ENCODE results near the gene CRKL.
"Not testable (repeated sequence)": the region's sequence is repeated elsewhere in the genome, so short reads cannot be mapped to it uniquely, and the experiment has no call there.

CRKL gene

DNA sequence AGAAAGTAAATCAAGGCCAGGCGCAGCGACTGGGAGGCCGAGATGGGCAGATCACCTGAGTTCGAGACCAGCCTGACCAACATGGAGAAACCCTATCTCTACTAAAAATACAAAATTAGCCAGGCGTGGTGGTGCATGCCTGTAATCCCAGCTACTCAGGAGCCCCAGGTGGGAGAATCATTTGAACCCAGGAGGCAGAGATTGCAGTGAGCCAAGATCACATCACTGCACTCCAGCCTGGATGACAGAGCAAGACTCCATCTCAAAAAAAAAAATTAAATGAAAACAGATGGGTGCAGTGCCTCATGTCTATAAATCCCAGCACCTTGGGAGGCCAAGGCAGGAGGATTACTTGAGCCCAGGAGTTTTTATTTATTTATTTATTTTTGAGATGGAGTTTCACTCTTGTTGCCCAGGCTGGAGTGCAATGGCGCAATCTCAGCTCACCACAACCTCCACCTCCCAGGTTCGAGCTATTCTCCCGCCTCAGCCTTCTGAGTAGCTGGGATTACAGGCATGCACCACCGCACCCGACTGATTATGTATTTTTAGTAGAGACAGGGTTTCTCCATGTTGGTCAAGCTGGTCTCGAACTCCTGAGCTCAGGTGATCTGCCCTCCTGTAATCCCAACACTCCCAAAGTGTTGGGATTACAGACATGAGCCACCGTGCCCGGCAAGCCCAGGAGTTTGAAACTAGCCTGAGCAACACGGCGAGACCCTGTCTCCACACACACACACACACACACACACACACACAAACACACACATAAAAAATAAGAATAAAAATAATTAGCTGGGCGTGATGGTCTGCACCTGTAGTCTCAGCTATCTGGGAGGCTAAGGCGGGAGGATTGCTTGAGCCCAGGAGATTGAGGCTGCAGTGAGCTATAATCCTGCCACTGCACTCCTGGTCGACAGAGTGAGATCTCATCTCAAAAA is 15.8 kb upstream of the CRKL start:
- DNase-seq = not testable (repeated sequence)

DNA sequence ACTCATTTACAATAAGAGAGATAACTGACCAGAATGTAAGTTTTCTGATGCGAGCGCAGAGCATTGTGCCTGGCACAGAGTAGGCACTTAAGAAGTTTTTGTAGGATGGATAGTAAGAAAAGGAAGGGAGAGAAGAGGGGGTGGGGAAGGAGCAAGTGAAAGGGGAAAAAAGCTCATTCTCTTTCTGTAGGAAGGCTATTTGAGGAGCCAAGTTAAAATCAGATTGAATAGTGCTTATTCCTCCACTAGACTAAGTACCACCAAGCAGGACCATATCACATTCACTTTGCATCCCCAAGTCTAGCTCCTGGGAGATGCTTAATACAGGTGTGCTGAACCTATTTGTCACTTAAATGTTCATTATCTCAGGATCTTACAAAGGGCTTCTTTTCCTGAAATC is 14.1 kb upstream of the CRKL start:
- no peak for DNase-seq

DNA sequence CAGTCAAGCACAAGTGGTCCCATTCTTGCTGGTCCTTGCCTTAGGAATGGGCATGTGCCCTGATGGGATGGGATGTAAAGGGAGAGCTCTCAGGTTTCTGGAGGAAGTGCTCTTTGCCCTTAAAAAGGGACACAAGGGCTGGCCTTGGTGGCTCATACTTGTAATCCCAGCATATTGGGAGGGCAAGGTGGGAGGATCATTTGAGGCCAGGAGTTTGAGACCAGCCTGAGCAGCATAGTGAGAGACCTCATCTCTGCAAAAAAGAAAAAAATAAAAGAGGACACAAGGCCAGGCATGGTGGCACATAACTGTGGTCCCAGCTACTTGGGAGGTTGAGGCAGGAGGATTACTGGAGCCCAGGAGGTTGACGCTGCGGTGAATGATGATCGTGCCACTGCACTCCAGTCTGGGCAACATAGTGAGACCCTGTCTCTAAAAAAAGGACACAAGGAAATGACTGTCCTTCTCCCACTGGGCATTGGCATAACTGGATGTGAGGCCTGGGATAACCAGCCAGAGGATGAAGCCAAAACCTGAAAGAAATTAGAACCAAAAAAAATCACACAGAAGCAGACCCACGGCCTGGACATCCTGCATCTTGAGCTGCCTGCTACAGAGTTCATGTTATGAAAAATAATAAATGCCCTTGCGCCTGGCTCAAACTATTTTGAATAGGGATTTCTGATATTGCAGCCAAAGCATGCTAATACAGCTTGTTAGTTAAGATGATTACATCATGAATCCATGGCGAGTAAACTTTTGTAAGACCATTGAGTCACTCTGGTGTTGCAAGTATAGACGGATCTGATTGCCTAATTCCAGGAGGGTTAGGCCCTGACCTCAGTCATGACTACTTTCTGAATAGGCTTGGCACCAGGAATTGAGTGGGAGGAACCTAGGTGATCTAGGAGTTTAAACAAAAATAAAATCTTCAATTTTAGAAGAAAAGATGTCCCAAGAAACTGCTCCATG is 12.9 kb upstream of the CRKL start:
- no peak for DNase-seq

DNA sequence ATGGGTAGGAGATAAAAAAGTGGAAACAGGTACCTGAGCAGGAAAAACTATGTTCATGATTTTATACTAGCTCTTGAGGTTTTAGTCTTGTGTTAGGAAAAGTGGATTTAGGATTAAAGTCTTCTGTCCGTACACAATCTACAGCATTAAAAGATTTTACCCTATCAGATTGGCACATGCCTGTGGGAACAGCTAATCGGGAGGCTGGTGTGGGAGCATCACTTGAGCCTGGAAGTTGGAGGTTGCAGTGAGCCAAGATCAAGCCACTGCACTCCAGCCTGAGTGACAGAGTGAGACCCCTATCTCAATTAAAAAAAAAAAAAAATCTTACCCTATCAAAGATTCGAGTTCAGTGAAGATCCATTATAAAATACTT is 12.2 kb upstream of the CRKL start:
- DNase-seq = no peak

DNA sequence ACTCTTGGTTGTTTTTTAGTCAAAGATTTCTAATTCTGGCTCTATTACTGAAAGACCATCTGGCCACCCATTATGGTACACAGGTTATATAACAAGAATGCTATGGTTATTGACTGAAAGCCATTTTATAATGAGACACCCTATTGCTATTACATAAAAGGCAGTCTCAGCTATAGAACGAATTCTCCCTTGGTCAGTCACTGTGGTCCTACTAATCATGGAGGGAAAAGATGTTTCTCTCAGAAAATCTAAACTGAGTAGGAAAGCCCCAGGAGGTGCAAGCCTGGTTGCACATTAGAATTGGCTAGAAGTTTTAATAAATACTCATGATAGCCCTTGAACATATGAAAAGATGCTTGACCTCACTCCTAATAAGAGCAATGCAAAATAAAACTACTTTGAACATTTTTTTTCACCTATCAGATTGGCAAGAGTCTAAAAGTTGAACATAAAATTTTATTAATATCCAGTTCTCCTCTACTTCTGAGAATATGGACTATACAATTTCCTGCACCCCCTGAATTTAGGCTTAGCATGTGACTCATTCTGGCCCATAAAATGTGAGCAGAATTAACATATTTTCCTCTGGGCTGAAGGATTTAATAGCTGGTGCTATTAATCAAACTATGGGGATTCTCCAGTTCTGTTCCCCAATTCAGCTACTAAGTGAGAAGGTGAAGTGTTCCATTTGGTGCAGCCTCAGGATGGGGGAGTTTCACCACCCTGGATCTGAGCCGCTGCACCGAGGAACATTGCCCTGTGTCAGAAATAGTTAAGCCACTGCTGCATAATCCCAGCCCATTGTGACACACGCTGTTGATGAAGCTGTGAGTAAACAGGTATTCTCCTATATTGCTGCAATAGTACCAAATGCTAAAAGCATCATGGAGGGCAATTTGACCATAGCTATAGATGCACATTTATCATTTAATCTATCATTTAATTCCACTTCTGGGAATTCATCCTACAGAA is 11.5 kb upstream of the CRKL start:
- no peak for DNase-seq

DNA sequence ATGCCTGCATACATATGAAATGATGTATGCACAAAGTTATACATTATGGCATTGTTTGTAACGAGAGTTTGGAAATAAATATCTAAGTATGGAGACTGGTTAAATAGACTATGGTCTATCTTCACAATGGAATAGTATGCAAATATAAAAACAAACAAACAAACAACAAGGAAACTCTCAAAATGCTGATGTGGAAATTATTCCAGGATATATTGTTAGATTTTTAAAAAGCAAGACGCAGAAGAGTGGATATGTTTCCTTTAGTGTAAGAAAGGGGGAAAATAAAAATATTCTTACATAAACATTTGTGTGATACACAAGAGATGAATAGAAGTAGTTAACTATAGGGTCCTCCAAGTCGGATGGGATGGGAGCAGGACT is 10.8 kb upstream of the CRKL start:
- DNase-seq = no peak

DNA sequence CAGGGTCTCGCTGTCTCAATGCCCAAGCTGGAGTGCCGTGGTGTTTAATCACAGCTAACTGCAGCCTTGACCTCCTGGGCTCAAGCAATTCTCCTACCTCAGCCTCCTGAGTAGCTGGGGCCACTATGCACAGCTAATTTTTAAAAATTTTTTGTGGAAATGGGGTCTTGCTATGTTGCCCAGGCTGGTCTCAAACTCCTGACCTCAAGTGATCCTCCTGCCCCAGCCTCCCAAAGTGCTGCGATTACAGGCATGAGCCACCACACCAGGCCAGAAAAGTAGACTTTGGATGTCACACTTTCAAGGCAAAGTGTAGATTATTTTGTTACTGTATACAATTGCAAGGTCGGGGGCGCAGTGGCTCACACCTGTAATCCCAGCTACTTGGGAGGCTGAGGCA is 8.5 kb upstream of the CRKL start:
- not testable (repeated sequence) for DNase-seq

DNA sequence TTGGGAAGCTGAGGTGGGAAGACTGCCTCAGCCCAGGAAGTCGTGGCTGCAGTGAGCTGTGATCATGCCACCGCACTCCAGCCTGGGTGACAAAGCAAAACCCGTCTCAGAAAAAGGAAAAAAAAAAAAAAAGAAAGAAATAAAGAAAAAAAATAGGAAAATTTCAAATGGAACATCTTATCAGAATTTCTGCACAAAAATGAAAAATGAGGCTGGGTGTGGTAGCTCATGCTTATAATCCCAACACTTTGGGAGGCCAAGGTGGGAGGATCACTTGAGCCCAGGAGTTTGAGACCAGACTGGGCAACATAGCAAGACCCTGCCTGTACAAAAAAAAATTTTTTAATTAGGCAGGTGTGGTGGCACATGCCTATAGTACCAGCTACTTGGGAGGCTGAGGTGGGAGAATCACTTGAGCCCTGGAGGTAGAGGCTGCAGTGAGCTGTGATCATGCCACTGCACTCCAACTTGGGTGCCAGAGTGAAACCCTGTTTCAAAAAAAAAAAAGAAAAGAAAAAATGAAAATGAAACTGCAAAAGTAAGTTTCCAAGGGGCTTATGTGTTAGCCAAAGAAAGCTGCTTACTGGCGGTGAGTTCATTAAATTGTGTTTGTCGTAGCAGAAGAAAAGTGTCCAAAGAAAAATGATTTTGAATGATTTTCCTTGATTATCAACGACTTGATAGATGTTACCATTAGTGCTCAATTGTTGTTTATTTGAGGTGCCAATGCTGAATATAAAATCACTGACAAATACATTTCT is 7.5 kb upstream of the CRKL start:
- no peak for DNase-seq

DNA sequence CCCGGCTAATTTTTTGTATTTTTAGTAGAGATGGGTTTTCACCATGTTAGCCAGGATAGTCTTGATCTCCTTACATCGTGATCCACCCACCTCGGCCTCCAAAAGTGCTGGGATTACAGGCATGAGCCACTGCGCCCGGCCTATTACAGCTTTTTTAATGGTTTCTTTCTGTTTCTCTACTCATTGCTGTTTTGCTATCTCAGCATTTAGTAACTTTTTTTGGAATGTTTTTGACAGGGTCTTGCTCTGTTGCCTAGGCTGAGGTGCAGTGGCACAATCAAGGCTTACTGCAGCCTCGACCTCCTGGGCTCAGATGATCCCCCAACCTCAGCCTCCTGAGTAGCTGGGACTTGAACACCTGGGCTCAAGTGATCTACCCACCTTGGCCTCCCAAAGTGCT is 4.7 kb upstream of the CRKL start:
- DNase-seq = no peak

DNA sequence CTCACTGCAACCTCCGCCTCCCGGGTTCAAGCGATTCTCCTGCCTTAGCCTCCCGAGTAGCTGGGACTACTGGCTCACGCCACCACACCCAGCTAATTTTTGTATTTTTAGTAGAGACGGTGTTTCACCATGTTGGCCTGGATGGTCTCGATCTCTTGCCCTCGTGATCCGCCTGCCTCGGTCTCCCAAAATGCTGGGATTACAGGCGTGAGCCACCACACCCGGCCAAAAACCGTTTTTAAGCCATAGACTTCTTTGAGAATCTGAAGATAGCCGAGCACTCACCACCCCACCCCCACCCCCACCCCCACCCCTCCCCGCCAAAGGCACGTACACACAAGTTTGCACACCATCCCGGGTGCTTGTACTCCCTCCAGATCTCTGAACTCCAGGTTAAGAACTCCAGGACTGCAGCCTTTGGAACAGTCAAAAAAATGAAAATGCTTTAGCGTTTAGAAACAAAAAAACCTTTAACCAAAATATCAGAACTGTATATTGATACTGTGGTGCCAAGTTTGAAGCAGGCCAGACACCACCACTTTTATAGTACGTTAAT is 1.5 kb downstream of the CRKL start:
- DNase-seq = no peak

DNA sequence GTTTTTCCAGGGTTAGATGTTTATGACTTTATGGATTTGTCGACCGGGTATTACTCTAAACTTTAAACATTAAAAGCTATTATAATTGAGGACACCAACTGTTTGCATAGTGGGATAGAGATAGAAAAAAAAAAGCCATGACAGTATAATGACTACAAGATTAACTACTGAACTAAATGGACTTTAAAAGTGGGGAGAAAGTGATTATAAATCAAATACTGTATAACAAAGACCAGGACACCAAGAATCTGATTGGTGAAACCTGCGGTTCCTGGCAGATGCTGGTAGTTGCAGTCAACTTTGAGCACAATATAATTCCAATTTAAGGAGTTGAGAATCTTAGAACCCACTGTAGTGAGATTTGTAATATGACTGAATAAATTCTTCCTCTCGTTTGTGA is 2.5 kb downstream of the CRKL start:
- DNase-seq = no peak

DNA sequence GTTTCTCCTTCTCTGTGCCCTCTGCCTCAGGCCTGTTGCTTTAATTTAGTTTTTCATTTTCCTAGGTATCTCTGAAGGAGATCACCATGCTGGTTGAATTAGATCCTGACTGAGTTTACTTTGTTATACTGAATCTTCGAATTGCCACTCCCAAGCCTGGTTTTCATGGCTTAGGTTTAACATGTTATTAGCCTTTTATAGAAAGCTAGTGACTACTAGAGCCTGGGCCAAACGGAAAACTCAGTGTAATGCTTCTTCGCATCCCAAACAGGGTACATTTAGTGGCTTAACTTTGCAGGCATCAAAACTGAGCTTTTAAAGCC is 3.6 kb downstream of the CRKL start:
- DNase-seq = no peak

DNA sequence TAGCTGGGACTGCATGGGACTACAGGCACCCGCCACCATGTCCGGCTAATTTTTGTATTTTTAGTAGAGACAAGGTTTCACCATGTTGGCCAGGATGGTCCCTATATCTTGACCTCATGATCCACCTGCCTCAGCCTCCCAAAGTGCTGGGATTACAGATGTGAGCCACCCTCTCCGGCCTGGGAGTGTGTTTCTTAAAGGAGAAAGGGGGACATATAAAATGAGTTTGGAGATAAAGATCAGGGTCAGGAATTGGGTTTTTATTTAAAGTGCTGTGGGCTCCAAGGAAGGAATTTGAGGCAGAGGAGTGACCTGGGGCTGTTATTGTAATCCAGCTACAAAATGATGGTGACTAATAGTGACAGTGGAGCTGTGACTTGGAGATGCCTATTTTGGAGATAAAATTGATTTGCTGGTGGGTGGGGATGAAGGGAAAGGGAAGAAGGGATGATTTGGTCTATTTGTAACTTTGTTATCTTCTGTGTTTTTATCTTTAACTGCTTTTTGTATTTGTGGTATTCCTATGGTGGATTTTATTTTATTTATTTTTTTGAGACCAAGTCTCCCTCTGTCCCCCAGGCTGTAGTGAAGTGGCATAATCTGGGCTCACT is 5.0 kb downstream of the CRKL start:
- DNase-seq = no peak

DNA sequence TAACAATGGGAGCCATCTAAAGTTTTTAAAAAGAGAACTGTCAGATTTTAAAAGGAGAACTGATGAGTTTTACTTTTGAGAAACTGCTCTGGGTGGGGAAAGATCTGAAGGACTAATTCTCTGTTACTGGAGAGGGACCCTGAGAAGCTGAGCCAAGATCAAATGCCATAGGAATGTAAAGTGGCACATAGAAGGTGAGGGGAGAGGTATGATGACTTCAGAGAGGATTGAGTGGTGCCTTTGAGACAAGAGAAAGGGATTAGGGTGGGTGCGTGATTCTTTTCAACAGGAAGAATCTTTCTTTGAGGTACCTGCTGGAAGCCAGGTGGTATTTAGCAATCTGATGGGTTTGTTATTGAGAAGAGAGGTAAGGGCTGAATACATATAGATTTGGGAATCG is 9.0 kb downstream of the CRKL start:
- DNase-seq = no peak

DNA sequence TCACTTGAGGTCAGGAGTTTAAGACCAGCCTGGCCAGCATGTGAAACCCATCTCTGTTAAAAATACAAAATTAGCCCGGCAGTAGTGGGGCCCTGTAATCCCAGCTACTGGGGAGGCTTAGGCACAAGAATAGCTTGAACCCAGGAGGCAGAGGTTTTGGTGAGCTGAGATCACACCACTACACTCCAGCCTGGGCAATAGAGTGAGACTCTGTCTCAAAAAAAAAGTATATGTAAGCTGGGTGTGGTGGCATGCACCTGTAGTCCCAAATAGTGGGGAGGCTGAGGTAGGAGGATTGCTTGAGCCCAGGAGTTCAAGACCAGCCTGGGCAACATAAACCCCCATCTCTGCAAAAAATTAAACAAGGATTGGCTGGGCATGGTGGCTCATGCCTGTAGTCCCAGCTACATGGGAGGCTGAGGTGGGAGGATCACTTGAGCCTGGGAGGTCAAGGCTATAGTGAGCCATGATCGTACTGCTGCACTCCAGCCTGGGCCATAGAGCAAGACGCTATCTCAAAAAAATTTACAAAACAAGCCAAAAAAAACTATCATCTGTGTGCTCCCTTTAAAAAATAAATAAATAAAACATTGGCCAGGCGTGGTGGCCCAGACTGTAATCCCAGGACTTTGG is 10.8 kb downstream of the CRKL start:
- DNase-seq = no peak

DNA sequence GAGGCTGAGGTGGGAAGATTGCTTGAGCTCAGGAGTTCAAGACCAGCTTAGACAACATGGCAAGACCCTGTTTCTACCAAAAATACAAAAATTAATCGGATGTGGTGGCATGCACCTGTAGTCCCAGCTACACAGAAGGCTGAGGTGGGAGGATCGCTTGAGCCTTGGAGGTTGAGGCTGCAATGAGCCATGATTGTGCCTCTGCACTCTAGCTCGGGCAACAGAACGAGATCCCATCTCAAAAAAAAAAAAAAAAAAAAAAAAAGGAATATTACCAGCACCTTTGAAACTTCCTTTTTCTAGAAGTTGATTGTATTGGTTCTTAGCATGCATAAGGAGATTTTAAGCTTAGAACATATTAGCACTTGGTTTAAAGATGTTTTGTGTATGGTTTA is 11.4 kb downstream of the CRKL start:
- DNase-seq = no peak

DNA sequence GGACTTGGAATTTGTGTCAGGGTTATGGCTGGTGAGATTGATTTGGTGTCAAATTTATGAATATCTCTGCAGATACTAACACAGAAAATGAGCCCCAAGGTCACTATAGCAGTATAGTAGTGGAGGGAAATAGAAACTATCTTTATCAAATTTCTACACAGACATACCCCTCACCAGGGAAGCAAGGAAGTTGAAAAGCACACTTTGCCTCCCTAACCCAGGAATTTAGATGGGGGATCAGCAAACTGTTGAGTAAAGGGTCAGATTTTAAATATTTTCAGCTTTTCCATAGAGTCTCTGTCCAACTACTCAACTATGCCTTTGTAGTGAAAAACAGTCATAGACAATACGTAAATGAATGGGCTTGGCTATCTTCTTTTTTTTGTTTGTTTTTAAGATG is 12.8 kb downstream of the CRKL start:
- no peak for DNase-seq

DNA sequence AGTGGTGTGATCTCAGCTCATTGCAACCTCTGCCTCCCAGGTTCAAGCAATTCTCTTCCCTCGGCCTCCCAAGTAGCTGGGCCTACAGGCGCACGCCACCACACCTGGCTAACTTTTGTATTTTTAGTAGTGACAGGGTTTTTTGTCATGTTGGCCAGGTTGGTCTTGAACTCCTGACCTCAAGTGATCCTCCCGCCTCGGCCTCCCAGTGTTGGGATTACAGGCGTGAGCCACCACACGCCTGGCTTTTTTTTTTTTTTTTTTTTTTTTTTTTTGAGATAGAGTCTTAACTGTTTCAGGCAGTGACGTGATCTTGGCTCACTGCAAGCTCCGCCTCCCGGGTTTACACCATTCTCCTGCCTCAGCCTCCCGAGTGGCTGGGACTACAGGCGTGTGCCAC is 13.2 kb downstream of the CRKL start:
- DNase-seq = not testable (repeated sequence)

DNA sequence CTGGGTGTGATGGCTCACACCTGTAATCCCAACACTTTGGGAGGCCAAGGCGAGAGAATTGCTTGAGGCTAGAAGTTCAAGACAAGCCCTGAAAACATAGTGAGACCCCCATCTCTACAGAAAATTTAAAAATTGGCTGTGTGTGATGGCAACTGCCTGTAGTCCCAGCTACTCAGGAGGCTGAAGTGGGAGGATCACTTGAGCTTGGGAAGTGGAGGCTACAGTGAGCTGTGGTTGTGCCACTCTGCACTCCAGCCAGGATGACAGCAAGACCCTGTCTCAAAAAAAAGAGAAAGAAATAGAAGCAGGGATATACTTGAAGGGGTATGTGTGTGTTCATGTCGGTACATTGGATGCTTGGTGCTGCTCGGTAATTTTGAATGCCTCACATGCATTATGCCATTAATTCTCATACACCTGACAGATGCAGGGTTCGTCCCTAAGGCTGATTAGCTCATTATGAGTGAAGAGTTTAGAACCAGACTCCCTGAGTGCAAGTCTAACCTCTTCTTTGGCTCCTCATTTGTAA is 14.0 kb downstream of the CRKL start:
- DNase-seq = no peak

DNA sequence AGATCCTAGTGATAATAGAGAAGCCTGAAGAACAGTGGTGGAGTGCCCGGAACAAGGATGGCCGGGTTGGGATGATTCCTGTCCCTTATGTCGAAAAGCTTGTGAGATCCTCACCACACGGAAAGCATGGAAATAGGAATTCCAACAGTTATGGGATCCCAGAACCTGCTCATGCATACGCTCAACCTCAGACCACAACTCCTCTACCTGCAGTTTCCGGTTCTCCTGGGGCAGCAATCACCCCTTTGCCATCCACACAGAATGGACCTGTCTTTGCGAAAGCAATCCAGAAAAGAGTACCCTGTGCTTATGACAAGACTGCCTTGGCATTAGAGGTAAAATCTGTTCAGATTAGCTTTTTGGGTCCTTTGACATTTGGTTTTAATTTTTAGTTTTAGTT is 16.7 kb downstream of the CRKL start:
- DNase-seq = no peak

DNA sequence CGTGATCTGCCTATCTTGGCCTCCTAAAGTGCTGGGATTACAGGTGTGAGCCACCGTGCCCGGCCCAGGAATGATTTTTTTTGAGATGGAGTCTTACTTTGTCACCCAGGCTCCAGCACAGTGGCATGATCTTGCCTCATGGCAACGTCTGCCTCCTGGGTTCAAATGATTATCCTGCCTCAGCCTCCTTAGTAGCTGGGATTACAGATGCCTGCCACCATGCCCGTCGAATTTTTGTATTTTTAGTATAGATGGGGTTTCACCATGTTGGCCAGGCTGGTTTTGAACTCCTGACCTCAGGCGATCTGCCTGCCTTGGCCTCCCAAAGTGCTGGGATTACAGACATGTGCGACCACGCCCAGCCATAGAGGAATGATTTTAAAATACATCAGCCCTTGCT is 17.8 kb downstream of the CRKL start:
- not testable (repeated sequence) for DNase-seq
